ENCODE results near the gene PMAIP1. TPM values are rescaled to one million over a fixed set of nuclear protein-coding genes. Genes with fewer than 3 reads are reported as not detected.

PMAIP1 gene
- total RNA-seq, 1 experiment from 2014 or later, result 28.0 TPM

DNA sequence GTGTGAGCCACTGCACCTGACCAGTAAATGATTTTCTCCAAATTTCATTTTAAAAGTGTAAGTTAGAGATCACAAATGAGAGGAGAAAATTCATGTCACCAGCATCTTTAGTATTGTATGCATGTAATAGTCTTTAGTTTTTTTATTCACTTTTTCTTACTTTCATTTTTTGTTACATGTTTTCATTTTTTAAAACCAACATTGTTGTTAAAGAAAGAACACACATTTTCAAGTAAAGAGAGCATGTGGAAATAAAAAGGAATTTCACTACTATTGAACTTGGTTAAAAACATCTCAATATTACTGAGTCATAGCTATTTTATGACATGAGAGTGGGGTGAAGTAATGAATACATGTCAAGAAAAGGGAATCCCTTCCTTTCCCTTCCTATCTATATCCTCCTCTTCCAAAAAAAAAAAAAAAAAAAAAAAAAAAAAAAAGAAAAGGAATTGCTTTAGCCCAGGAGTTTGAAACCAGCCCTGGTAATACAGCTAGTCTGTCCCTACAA lies 29.1 kb upstream of the PMAIP1 start:
- no peak overlapping the region for H3K4me3 Mint-ChIP-seq (ENCODE audit: unreplicated experiment)

DNA sequence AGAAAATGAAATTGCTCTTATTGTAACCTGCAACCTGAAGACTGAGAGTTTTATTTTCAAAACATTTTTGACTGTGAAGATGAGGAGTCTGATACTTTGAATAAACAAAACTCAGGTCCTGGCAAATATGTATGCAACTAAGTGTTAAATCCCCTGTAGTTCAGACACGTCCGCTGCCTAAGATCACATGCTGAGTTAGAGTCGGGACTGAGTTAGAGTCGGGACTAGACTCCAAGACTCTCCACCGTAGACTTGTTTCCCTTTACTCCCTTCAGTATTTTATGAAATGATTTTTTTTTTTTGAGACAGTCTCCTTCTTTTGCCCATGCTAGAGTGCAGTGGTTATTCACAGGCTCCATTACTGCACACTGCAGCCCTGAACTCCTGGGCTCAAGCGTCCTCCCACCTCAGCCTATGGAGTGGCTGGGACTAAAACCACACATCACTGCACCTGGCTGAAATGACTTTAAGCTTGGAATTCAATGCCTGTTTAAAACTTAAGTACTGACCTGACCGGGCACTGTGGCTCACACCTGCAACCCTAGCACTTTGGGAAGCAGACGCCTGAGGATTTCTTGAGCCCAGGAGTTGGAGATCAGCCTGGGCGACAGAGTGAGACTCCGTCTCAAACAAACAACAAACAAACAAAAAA lies 28.0 kb upstream of the PMAIP1 start:
- POLR2A ChIA-PET, result interaction anchor here (1.7 kb wide), 1 partner anchor 34 kb away, joined by 6 read pairs; no protein-coding TSS in a partner anchor
- CTCF ChIA-PET, result interaction anchor here (1.0 to 1.1 kb wide), 2 partner anchors 11 to 34 kb away, joined by 3 read pairs; no protein-coding TSS in a partner anchor
- no peak overlapping the region for H3K4me3 Mint-ChIP-seq (ENCODE audit: unreplicated experiment)
- BruUV-seq (replicated peaks), result no TSS peak
- no peak overlapping the region for H3K27ac Mint-ChIP-seq (ENCODE audit: low read depth, unreplicated experiment)
- peaks cover 5% of the 10 kb centered on the region for H3K36me3 Mint-ChIP-seq (ENCODE audit: insufficient read depth, unreplicated experiment)
- H3K4me1 Mint-ChIP-seq (ENCODE audit: insufficient read depth, unreplicated experiment), result peaks cover 15% of the 10 kb centered on the region
- no peaks in the 10 kb centered on the region for H3K9me3 Mint-ChIP-seq (ENCODE audit: unreplicated experiment)
- no peak for TF ChIP-seq CTCF (IDR thresholded peaks at IDR 0.05; ENCODE audit: unreplicated experiment)
- intact Hi-C loops (cut with micrococcal nuclease), result no loop called here
- no peak for DNase-seq (ENCODE audit: unreplicated experiment)
- no peaks in the 10 kb centered on the region for H3K27me3 Mint-ChIP-seq (ENCODE audit: insufficient read depth, unreplicated experiment)

More for the DNA sequence above, 29.1 kb upstream of the PMAIP1 start:
- no peak overlapping the region for H3K27ac Mint-ChIP-seq (ENCODE audit: low read depth, unreplicated experiment)
- no peak for DNase-seq (ENCODE audit: unreplicated experiment)
- no peaks in the 10 kb centered on the region for H3K9me3 Mint-ChIP-seq (ENCODE audit: unreplicated experiment)
- H3K36me3 Mint-ChIP-seq (ENCODE audit: insufficient read depth, unreplicated experiment), result peaks cover 5% of the 10 kb centered on the region
- intact Hi-C loops (cut with micrococcal nuclease), result no loop called here
- no peak for TF ChIP-seq CTCF (IDR thresholded peaks at IDR 0.05; ENCODE audit: unreplicated experiment)
- ChIA-PET POLR2A (interaction anchor here (1.4 kb wide), 1 partner anchor 29 kb away, joined by 8 read pairs; the partner anchor contains the start of gene PMAIP1), CTCF (interaction anchor here (1.1 kb wide), 1 partner anchor 33 kb away, joined by 3 read pairs; no protein-coding TSS in a partner anchor)
- H3K27me3 Mint-ChIP-seq (ENCODE audit: insufficient read depth, unreplicated experiment), result no peaks in the 10 kb centered on the region
- peaks cover 13% of the 10 kb centered on the region for H3K4me1 Mint-ChIP-seq (ENCODE audit: insufficient read depth, unreplicated experiment)
- no TSS peak for BruUV-seq (replicated peaks)

GRCh38 chr18:59873641-59874040 lies 26.2 kb upstream of the PMAIP1 start:
- DNase-seq (ENCODE audit: unreplicated experiment), result no peak
- Mint-ChIP-seq H3K4me3 (ENCODE audit: unreplicated experiment) (no peak overlapping the region), H3K9me3 (ENCODE audit: unreplicated experiment) (no peaks in the 10 kb centered on the region), H3K27me3 (ENCODE audit: insufficient read depth, unreplicated experiment) (no peaks in the 10 kb centered on the region), H3K27ac (ENCODE audit: low read depth, unreplicated experiment) (peak overlapping the region; percentile 46), H3K36me3 (ENCODE audit: insufficient read depth, unreplicated experiment) (peaks cover 5% of the 10 kb centered on the region), H3K4me1 (ENCODE audit: insufficient read depth, unreplicated experiment) (peaks cover 15% of the 10 kb centered on the region)
- POLR2A ChIA-PET, result interaction anchor here (1.3 to 1.7 kb wide), 2 partner anchors 26 to 32 kb away, joined by 5 to 6 read pairs; partner anchors contain the start of gene PMAIP1
- no TSS peak for BruUV-seq (replicated peaks)
- TF ChIP-seq CTCF (IDR thresholded peaks at IDR 0.05; ENCODE audit: unreplicated experiment), result no peak
- CTCF ChIA-PET, result no interaction called here
- intact Hi-C loops (cut with micrococcal nuclease), result no loop called here

DNA sequence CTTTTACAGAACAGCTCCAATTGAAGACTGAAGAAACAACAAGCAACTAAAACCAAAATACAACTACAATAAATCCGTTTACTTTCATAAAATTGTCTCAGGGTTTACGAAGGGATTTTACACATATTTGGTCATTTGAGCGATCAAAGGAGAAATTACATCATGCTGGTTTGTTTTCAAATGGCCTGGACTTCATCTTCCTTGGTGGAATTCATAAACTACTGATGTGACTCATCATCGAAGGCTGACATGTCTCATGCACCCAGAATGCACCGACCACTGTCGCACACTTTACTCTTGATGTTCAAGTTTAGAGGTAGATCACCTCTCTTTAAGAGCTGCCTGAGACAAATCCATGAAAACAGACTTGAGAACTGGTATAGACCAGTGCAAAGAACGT lies 25.6 kb upstream of the PMAIP1 start:
- no TSS peak for BruUV-seq (replicated peaks)
- Mint-ChIP-seq H3K36me3 (ENCODE audit: insufficient read depth, unreplicated experiment) (peaks cover 5% of the 10 kb centered on the region), H3K9me3 (ENCODE audit: unreplicated experiment) (no peaks in the 10 kb centered on the region), H3K27me3 (ENCODE audit: insufficient read depth, unreplicated experiment) (no peaks in the 10 kb centered on the region), H3K4me1 (ENCODE audit: insufficient read depth, unreplicated experiment) (peaks cover 15% of the 10 kb centered on the region), H3K4me3 (ENCODE audit: unreplicated experiment) (no peak overlapping the region), H3K27ac (ENCODE audit: low read depth, unreplicated experiment) (peak overlapping the region; percentile 46)
- CTCF ChIA-PET, result interaction anchor here (0.6 kb wide), 1 partner anchor 23 kb away, joined by 5 read pairs; no protein-coding TSS in a partner anchor
- intact Hi-C loops (cut with micrococcal nuclease), result no loop called here
- POLR2A ChIA-PET, result interaction anchor here (1.3 kb wide), 1 partner anchor 25 kb away, joined by 5 read pairs; the partner anchor contains the start of gene PMAIP1
- DNase-seq (ENCODE audit: unreplicated experiment), result peak; percentile 62
- no peak for TF ChIP-seq CTCF (IDR thresholded peaks at IDR 0.05; ENCODE audit: unreplicated experiment)

All from MCF 10A (cell line).